ENCODE data around the gene VTI1A.

DNA sequence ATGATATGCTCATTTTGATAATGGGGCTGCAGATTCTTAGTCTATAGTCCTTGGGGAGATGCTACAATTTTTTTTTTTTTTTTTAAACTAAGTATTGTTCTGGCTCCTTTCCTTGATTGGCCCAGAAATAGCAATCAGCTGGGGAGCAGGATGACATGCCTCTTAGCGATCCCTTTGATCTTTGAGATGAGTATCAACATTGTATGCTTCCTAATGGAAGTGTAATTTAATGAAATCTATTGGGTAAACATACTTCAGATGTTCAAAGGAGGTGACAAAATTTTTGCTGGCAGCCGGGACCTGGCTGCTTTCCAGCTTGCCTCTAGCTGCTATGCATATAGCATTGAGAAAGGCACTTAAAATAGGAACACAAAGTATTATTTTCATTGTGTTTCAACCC, 43.5 kb downstream of the VTI1A start:
- TF ChIP-seq, protein P1, sequence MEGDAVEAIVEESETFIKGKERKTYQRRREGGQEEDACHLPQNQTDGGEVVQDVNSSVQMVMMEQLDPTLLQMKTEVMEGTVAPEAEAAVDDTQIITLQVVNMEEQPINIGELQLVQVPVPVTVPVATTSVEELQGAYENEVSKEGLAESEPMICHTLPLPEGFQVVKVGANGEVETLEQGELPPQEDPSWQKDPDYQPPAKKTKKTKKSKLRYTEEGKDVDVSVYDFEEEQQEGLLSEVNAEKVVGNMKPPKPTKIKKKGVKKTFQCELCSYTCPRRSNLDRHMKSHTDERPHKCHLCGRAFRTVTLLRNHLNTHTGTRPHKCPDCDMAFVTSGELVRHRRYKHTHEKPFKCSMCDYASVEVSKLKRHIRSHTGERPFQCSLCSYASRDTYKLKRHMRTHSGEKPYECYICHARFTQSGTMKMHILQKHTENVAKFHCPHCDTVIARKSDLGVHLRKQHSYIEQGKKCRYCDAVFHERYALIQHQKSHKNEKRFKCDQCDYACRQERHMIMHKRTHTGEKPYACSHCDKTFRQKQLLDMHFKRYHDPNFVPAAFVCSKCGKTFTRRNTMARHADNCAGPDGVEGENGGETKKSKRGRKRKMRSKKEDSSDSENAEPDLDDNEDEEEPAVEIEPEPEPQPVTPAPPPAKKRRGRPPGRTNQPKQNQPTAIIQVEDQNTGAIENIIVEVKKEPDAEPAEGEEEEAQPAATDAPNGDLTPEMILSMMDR (IDR thresholded peaks at IDR 0.05), result no peak
- TF ChIP-seq POLR2A (IDR thresholded peaks at IDR 0.05), result no peak

All from esophagus squamous epithelium (tissue), 4 donors.